Activated CD8-positive, alpha-beta T cell treated with anti-CD3 and anti-CD28 coated beads, Interleukin-2, amount 10 ng/mL, durations not matched to agents 7 days and 5 days (primary cell): ENCODE data around the gene SERPINA10. TPM values are rescaled to one million over a fixed set of nuclear protein-coding genes. Genes with fewer than 3 reads are reported as not detected.
"Not testable (repeated sequence)": the region's sequence is repeated elsewhere in the genome, so short reads cannot be mapped to it uniquely, and the experiment has no call there.

Experiments used
- ATAC-seq: fragments of 150-1000 bp; cut with Tn5 transposase; one replicate; pipeline ENCODE4 v1.10.0; 2021; ENCODE audit warnings: moderate library complexity
- CTCF ChIA-PET: fragments of 350-600 bp; sonication (Branson Sonifier 250); formaldehyde crosslinking; loops from one replicate; lab custom pipeline; 2021; ENCODE audit warnings: antibody characterized with exemption; lab: Charles Lee
- POLR2A ChIA-PET: fragments of 350-600 bp; sonication (Branson Sonifier 250); formaldehyde crosslinking; loops from one replicate; lab custom pipeline; 2021; ENCODE audit warnings: antibody characterized with exemption; lab: Charles Lee
- DNase-seq: peaks from one replicate; pipeline ENCODE4 v3.0.0-alpha.2; 2020
- H3K27ac Mint-ChIP-seq: one replicate; pipeline ENCODE4 v1.8.0; 2021; ENCODE audit warnings: mild to moderate bottlenecking, mixed read lengths
- H3K27me3 Mint-ChIP-seq: one replicate; pipeline ENCODE4 v1.8.0; 2021; ENCODE audit warnings: low read depth, mixed read lengths
- H3K36me3 Mint-ChIP-seq: one replicate; pipeline ENCODE4 v1.8.0; 2021; ENCODE audit warnings: low read depth, mixed read lengths
- H3K4me1 Mint-ChIP-seq: one replicate; pipeline ENCODE4 v1.8.0; 2021; ENCODE audit warnings: low read depth, mixed read lengths
- H3K4me3 Mint-ChIP-seq: one replicate; pipeline ENCODE4 v1.8.0; 2021; ENCODE audit warnings: mild to moderate bottlenecking, mixed read lengths
- H3K9me3 Mint-ChIP-seq: one replicate; pipeline ENCODE4 v1.8.0; 2022; ENCODE audit warnings: mixed read lengths; ENCODE audit not compliant: insufficient read depth
- total RNA-seq, 2 experiments: library from RNA; stranded (reverse); gene quantifications; one replicate each; pipeline ENCODE4 v1.2.3, GENCODE V29; 2021

SERPINA10 gene
- total RNA-seq, 2 experiments from 2014 or later: not detected

DNA sequence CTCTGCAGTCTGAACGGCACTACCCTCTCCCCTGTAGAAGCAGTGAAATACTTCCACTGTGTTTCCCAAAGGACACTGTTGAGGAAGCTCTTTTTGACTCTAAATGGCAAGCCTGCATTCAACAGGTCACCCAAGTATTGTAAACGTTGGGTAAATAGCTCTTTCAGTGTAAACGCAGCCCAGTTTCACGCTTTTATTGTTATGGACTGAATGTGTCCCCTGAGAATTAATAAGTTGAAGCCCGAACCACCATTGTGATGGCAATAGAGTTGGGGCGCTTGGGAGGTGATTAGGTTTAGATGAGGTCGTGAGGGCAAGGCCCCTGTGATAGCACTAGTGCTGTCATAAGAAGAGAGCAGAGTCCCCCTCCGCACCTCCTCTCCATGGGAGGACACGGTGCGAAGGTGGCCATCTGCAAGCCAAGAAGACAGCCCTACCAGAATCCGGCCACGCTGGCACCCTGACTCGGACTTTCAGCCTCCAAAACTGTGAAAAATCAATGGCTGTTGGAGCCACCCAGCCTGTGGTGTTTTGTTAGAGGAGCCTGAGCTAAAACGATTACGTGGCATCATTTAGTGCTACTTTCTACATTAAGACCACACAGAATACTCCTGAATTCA is 1.1 kb downstream of the SERPINA10 start:
- Mint-ChIP-seq H3K4me3 (no peak overlapping the region), H3K27me3 (peaks cover 7% of the 10 kb centered on the region), H3K36me3 (no peaks in the 10 kb centered on the region), H3K9me3 (no peaks in the 10 kb centered on the region), H3K4me1 (no peaks in the 10 kb centered on the region), H3K27ac (no peak overlapping the region)
- ATAC-seq: no peak
- no peak for DNase-seq
- ChIA-PET CTCF (no interaction called here), POLR2A (no interaction called here)

DNA sequence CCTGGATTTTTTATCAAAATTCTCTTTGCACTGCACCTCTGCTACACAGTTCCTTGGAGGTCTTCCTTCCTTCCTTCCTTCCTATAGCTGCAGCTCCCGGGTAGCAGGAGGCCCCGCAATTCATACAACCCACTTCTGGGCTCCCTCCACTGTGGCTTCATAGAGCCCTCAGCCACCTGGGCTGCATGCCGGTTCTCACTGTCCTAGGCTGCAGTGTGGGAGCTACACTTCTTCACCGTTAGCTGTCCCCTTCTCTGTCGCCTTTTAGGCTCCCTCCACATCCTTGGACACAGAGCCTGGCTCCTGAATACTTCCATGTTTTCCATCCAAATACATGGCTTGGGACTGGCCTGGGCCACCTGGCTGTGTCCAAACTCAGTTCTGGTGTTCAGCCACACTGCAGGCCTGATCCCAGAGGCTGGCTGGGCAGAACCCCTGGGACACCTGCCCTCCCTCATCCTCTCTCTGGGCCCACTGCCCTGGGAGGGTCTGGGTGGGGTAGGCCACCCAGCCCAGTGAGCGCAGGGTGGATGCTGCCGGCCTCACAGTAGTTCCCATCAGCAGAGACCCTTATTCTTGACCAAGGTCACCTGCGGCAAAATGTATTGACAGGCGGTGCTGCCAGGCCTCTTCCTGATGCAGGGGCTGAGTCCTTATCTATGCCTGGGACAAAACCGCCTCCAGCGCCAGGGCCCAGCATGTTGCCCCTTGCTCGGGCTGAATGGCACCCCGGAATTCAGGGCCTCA is 1.7 kb downstream of the SERPINA10 start:
- POLR2A ChIA-PET: no interaction called here
- no peaks in the 10 kb centered on the region for H3K36me3 Mint-ChIP-seq
- H3K4me1 Mint-ChIP-seq: no peaks in the 10 kb centered on the region

DNA sequence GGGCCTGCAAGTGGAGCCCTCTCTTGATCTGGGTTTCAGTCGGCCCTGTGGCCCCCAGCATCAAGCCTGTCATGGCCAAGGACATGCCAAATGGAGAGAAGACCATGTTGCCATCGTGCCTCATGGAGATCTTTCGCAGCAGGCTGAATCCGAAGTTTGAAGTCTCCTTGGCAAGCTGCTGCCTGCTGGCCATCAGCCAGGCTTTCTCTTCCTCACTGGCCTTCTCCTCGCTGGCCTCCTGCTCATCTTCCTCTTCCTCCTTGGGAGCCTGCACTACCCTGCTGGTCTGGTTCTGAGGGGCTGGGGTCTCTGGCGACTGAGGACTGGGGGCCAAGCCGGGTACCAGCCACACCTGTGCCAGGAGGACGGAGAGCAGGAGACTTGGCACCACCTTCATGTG is 2.9 kb downstream of the SERPINA10 start:
- no peaks in the 10 kb centered on the region for H3K9me3 Mint-ChIP-seq
- H3K36me3 Mint-ChIP-seq: no peaks in the 10 kb centered on the region
- H3K27ac Mint-ChIP-seq: no peak overlapping the region
- ChIA-PET POLR2A (interaction anchor here (0.6 kb wide), 1 partner anchor 110 kb away, joined by 3 read pairs; no protein-coding TSS in a partner anchor), CTCF (no interaction called here)
- H3K4me3 Mint-ChIP-seq: no peak overlapping the region
- no peaks in the 10 kb centered on the region for H3K4me1 Mint-ChIP-seq
- DNase-seq (no peak), ATAC-seq (no peak)
- H3K27me3 Mint-ChIP-seq: peaks cover 11% of the 10 kb centered on the region

More for the DNA sequence above, 1.7 kb downstream of the SERPINA10 start:
- DNase-seq: no peak
- no peak overlapping the region for H3K4me3 Mint-ChIP-seq
- peaks cover 8% of the 10 kb centered on the region for H3K27me3 Mint-ChIP-seq
- no peak for ATAC-seq
- H3K27ac Mint-ChIP-seq: no peak overlapping the region
- no peaks in the 10 kb centered on the region for H3K9me3 Mint-ChIP-seq
- CTCF ChIA-PET: no interaction called here

DNA sequence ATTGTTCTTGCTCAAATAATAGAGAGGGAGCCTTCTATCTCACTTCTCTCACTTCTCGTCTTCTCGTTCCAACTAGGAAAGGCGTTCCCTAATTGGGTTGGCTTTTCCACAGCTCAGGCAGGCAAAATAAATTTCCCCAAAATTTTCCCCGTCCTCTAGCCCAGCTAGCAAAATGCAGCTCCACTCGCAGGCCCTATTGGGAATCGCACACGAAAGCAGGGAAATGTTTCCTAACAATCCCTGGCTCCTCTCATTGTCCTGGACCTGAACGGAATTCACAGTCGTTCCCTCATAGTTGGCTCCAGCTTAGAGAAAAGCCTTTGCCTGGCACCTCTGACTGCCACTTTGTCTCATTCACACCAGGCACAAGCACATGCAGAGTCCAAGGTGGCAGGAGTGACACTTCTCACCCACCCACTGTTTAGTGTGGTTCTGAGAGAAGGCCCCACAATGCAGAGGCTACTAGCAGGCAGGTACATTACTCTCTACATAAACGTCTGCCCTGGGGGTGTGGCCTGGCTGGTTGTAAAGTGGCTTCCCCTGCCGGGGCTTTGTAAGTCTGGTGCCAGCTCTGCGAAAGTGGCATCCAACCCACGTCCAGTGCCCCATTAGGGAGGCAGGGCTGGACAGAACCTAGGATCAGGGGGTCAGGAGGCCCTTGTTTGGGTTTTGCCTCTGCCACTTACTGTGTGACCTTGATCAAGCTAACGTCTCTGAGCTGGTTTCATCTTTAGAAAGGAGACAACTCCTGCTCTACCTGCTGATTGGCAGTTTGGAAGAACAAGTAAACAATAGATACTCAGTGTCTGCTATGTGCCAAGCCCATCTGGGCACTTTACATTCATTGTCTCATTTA is 4.2 kb downstream of the SERPINA10 start:
- no peak overlapping the region for H3K27ac Mint-ChIP-seq
- peaks cover 11% of the 10 kb centered on the region for H3K27me3 Mint-ChIP-seq
- no peaks in the 10 kb centered on the region for H3K9me3 Mint-ChIP-seq
- H3K4me3 Mint-ChIP-seq: no peak overlapping the region
- ChIA-PET CTCF (no interaction called here), POLR2A (no interaction called here)
- no peak for DNase-seq
- ATAC-seq: no peak
- no peaks in the 10 kb centered on the region for H3K4me1 Mint-ChIP-seq
- no peaks in the 10 kb centered on the region for H3K36me3 Mint-ChIP-seq

DNA sequence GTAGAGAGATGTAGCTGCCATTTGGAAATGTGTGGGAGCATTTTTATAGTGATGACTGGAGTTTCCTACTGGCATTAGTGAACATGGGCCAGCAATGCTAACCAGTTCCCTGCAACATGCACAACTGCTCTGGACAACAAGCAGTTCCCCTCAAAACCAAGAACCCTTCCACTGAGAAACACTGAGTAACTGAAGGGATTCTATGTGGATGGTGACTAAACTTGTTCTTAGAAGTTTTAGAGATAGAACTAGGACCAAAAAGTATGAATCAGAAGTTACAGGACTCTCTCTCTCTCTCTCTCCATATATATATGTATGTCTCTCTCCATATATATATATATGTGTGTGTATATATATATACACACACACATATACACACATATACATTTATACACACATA is 7.9 kb downstream of the SERPINA10 start:
- H3K4me1 Mint-ChIP-seq: no peaks in the 10 kb centered on the region
- peaks cover 14% of the 10 kb centered on the region for H3K27me3 Mint-ChIP-seq
- H3K4me3 Mint-ChIP-seq: no peak overlapping the region
- H3K36me3 Mint-ChIP-seq: no peaks in the 10 kb centered on the region
- no peak for ATAC-seq
- H3K9me3 Mint-ChIP-seq: no peaks in the 10 kb centered on the region
- no peak overlapping the region for H3K27ac Mint-ChIP-seq
- POLR2A ChIA-PET: no interaction called here
- CTCF ChIA-PET: no interaction called here
- DNase-seq: no peak

DNA sequence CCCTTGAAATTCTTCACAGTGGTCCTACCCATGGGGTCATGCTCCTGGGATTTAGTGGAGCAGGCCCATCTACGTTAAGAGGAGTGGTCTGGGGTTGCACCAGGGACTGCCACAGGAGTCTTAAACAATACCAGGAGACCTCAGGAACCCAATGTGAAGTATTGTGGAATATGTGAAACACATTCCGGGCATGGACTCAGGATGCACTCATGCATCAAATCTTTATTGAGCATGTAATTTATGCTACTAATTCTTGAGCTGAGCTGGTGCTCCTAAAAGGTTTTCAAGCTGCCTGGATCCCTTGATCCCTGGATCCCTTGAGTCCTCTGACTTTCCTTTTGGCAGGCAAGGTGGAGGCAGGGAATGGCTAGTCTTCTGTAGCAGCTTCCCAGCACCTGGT is 8.8 kb downstream of the SERPINA10 start:
- Mint-ChIP-seq H3K4me3 (no peak overlapping the region), H3K4me1 (no peaks in the 10 kb centered on the region), H3K27me3 (peaks cover 14% of the 10 kb centered on the region), H3K36me3 (no peaks in the 10 kb centered on the region), H3K9me3 (no peaks in the 10 kb centered on the region), H3K27ac (no peak overlapping the region)
- DNase-seq (no peak), ATAC-seq (no peak)
- ChIA-PET CTCF (no interaction called here), POLR2A (no interaction called here)

DNA sequence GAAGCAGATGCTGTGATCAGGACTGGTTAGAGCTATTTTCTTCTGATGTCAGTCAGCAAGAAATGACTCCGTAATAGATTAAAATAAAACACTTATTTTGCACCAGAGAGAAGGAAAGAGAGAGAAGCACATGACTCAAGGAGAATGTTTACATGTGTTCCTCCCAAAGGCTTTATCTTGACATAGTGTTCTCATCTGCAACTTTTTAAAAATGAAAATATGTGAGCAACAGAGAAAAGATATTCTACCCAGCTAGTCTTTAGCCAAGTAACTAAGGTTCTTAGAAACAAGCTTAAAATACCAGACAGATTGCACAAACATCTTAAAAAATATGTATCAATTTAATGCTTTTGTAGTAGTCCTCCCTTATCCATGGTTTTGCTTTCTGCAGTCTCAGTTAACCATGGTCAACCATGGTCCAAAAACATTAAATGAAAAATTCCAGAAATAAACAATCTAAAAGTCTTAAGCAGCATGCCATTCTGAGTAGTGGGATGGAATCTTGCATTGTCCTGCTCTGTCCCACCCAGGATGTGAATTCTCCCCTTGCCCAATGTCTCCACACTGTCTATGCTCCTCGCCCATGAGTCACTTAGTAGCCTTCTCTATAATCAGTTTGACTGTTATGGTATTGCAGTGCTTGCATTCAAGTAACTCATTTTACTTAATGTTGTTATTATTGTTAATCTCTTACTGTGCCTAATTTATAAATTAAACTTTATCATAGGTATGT is 9.9 kb downstream of the SERPINA10 start:
- DNase-seq (no peak), ATAC-seq (no peak)
- Mint-ChIP-seq H3K4me3 (no peak overlapping the region), H3K4me1 (no peaks in the 10 kb centered on the region), H3K27ac (no peak overlapping the region), H3K27me3 (peaks cover 16% of the 10 kb centered on the region), H3K9me3 (no peaks in the 10 kb centered on the region), H3K36me3 (no peaks in the 10 kb centered on the region)
- CTCF ChIA-PET: no interaction called here
- POLR2A ChIA-PET: no interaction called here

DNA sequence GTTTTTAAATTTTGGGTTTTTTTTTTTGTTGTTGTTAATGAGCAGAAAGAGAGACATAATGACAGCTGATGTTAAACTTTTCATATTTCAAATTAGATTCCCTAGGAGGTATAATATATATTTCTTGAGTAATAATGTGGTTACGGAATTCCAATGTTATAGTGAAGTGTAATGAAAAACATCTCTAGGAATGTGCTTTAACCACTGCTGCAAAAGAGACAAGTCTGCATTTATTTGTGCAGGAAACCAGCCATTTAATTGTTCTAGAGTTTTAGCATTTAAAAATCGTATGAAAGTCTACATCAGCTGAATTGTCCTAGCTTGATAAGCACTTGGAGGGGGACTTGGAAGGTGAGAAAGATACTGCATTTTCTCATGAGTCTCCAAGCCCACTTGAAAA is 14.3 kb downstream of the SERPINA10 start:
- CTCF ChIA-PET: no interaction called here
- POLR2A ChIA-PET: interaction anchor here (0.6 kb wide), 1 partner anchor 983 kb away, joined by 3 read pairs; no protein-coding TSS in a partner anchor
- Mint-ChIP-seq H3K4me1 (no peaks in the 10 kb centered on the region), H3K9me3 (no peaks in the 10 kb centered on the region), H3K4me3 (no peak overlapping the region), H3K36me3 (no peaks in the 10 kb centered on the region), H3K27me3 (peaks cover 5% of the 10 kb centered on the region), H3K27ac (no peak overlapping the region)
- no peak for ATAC-seq
- DNase-seq: no peak

DNA sequence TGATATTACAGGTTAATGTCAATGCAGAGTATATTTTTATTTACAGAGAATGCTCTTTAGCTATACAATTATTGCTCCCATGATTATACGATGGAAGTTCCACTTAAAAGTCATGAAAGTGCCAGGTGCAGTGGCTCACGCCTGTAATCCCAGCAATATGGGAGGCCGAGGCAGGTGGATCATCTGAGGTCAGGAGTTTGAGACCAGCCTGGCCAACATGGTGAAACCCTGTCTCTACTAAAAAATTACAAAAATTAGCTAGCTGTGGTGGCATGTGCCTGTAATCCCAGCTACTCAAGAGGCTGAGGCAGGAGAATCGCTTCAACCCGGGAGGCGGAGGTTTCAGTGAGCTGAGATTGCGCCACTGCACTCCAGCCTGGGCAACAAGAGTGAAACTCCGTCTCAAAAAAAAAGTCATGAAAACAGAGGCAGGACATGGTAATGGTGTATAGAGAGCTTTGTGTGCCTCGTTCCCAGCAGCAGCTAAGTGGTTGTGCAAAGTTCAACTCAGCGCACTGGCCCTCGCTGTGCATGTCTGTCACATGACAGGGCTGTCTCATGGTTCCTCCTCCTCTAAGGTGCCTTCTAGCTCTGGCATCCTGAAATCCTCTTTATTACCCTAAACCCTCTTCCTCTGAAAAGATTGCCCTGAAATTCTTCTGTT is 16.0 kb downstream of the SERPINA10 start:
- POLR2A ChIA-PET, H3K9me3 Mint-ChIP-seq, H3K4me1 Mint-ChIP-seq, ATAC-seq, CTCF ChIA-PET, DNase-seq, H3K36me3 Mint-ChIP-seq, H3K4me3 Mint-ChIP-seq, H3K27ac Mint-ChIP-seq: not testable (repeated sequence)
- peaks cover 11% of the 10 kb centered on the region for H3K27me3 Mint-ChIP-seq

DNA sequence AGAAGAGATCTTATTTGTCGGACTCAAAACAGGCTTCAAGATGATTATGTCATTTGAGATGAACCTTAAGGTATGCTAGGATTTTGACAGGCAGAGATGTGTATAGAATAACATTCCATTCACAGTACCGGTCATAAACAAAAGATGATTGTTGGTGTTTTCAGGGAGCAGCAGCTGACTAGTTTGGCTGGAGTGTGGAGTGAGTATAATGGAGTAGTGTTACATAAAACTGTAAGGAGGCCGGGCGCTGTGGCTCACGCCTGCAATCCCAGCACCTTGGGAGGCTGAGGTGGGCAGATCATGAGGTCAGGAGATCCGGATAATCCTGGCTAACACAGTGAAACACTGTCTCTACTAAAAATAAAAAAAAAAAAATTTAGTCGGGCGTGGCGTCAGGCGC is 23.9 kb downstream of the SERPINA10 start:
- H3K9me3 Mint-ChIP-seq: no peaks in the 10 kb centered on the region
- H3K27me3 Mint-ChIP-seq: peaks cover 14% of the 10 kb centered on the region
- CTCF ChIA-PET: no interaction called here
- DNase-seq: no peak
- POLR2A ChIA-PET: no interaction called here
- no peak overlapping the region for H3K4me3 Mint-ChIP-seq
- no peaks in the 10 kb centered on the region for H3K36me3 Mint-ChIP-seq
- ATAC-seq: no peak
- no peaks in the 10 kb centered on the region for H3K4me1 Mint-ChIP-seq
- no peak overlapping the region for H3K27ac Mint-ChIP-seq

DNA sequence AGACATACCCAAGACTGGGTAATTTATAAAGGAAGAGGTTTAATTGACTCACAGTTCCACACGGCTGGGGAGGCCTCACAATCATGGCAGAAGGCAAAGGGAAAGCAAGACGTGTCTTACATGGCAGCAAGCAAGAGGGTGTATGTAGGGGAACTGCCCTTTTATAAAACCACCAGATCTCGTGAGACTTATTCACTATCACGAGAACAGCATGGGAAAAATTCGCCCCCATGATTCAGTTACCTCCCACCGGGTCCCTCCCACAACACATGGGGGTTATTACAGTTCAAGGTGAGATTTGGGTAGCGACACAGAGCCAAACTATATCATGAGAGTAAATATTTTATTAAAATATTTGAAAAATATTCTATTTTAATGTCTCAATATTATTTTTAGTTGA is 24.5 kb downstream of the SERPINA10 start:
- POLR2A ChIA-PET, H3K4me3 Mint-ChIP-seq, H3K27ac Mint-ChIP-seq, H3K36me3 Mint-ChIP-seq, H3K9me3 Mint-ChIP-seq, ATAC-seq, DNase-seq, H3K4me1 Mint-ChIP-seq, CTCF ChIA-PET: not testable (repeated sequence)
- peaks cover 16% of the 10 kb centered on the region for H3K27me3 Mint-ChIP-seq
